Measurements from ENCODE around the gene MGA. TPM values are rescaled to one million over a fixed set of nuclear protein-coding genes. Genes with fewer than 3 reads are reported as not detected.

The MGA gene
- polyA plus RNA-seq, 1 donor (not counting 4 experiments of a cell fraction or from before 2014, with no cell fraction given): 6.3 TPM

DNA sequence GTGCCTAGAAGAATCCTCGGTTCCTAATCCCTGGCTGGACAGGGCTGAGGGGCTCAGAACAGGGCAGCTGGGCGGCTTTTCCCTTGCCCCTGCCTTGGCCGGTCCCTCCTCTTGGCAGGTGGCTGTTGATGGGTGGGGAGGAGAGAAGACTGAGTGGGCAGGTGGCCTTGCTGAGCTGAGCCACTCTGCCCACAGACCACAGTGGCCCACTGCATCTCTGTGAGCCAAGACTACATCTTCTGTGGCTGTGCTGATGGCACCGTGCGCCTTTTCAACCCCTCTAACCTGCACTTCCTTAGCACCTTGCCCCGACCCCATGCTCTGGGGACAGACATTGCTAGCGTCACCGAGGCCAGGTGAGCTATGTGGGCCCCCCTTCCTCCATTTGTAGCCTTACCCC, 153.2 kb downstream of the MGA start:
- no peak overlapping the region for H3K4me3 ChIP-seq (ENCODE audit: control insufficient read depth in 2 of 3, extremely low read depth in 1 of 3, insufficient read depth in 2 of 3, low read depth in 1 of 3, low read length in 3 of 3)
- dilution Hi-C loops (cut with MboI; ENCODE audit: extremely low pct_ligation_motif_present, low sequenced_read_pairs): no loop called here
- H3K4me1 ChIP-seq (ENCODE audit: control insufficient read depth, extremely low read depth, insufficient read depth, low read length): peaks cover 17% of the 10 kb centered on the region
- peaks cover 32% of the 10 kb centered on the region for H3K79me2 ChIP-seq (ENCODE audit: control insufficient read depth, insufficient read depth, low read length)
- H3K27me3 ChIP-seq (ENCODE audit: control insufficient read depth, extremely low read depth, insufficient read depth, low read length): no peaks in the 10 kb centered on the region
- DNase-seq (ENCODE audit: low read depth, low spot score) (no peak), FAIRE-seq (no peak)
- no peak overlapping the region for H3K4me2 ChIP-seq (ENCODE audit: control insufficient read depth, extremely low read depth, insufficient read depth, low read depth, low read length)
- TF ChIP-seq EZH2 (IDR thresholded peaks at IDR 0.05; ENCODE audit: low read length): no peak
- TF ChIP-seq, protein P1, sequence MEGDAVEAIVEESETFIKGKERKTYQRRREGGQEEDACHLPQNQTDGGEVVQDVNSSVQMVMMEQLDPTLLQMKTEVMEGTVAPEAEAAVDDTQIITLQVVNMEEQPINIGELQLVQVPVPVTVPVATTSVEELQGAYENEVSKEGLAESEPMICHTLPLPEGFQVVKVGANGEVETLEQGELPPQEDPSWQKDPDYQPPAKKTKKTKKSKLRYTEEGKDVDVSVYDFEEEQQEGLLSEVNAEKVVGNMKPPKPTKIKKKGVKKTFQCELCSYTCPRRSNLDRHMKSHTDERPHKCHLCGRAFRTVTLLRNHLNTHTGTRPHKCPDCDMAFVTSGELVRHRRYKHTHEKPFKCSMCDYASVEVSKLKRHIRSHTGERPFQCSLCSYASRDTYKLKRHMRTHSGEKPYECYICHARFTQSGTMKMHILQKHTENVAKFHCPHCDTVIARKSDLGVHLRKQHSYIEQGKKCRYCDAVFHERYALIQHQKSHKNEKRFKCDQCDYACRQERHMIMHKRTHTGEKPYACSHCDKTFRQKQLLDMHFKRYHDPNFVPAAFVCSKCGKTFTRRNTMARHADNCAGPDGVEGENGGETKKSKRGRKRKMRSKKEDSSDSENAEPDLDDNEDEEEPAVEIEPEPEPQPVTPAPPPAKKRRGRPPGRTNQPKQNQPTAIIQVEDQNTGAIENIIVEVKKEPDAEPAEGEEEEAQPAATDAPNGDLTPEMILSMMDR (optimal IDR thresholded peaks at IDR 0.05 in 1 of 3, IDR thresholded peaks at IDR 0.05 in 1 of 3, conservative IDR thresholded peaks at IDR 0.05 in 1 of 3; ENCODE audit: extremely low read depth in 1 of 3, insufficient read depth in 2 of 3, low read length in 3 of 3): no peak
- no peaks in the 10 kb centered on the region for H4K20me1 ChIP-seq (ENCODE audit: control insufficient read depth, extremely low read depth, insufficient read depth, low read length)
- no peaks in the 10 kb centered on the region for H3K9me3 ChIP-seq (ENCODE audit: control insufficient read depth, low read depth, low read length)
- no peak overlapping the region for H3K27ac ChIP-seq (ENCODE audit: control insufficient read depth, insufficient read depth, low read length)
- peaks cover 59 to 78% of the 10 kb centered on the region in 2 experiments for H3K36me3 ChIP-seq (ENCODE audit: control insufficient read depth in 2 of 2, extremely low read depth in 1 of 2, insufficient read depth in 2 of 2, low read length in 2 of 2)
- no peak overlapping the region for H2AFZ ChIP-seq (ENCODE audit: control insufficient read depth, low read length)
- no peaks in the 10 kb centered on the region for H3K9me1 ChIP-seq (ENCODE audit: control insufficient read depth, extremely low read depth, insufficient read depth, low read length)
- no peak overlapping the region for H3K9ac ChIP-seq (ENCODE audit: control insufficient read depth, extremely low read depth, insufficient read depth, low read length)

DNA sequence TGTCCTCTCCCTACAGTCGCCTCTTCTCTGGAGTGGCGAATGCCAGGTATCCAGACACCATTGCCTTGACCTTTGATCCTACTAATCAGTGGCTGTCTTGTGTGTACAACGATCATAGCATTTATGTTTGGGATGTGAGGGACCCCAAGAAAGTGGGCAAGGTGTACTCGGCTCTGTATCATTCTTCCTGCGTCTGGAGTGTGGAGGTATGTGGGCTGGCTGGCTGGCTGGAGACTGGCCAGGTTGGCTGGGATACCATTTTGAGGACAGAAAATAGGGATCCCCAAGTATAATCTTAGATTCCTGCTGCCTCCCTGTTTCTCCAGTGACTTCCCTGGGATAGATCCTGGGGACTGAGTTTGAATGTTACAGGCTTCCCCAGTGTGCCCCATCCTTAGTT, 154.3 kb downstream of the MGA start:
- TF ChIP-seq, protein P1 (optimal IDR thresholded peaks at IDR 0.05 in 1 of 3, IDR thresholded peaks at IDR 0.05 in 1 of 3, conservative IDR thresholded peaks at IDR 0.05 in 1 of 3; ENCODE audit: extremely low read depth in 1 of 3, insufficient read depth in 2 of 3, low read length in 3 of 3): no peak
- TF ChIP-seq EZH2 (IDR thresholded peaks at IDR 0.05; ENCODE audit: low read length): no peak
- H3K36me3 ChIP-seq (ENCODE audit: control insufficient read depth in 2 of 2, extremely low read depth in 1 of 2, insufficient read depth in 2 of 2, low read length in 2 of 2): peaks cover 69 to 88% of the 10 kb centered on the region in 2 experiments
- no peak overlapping the region for H3K4me2 ChIP-seq (ENCODE audit: control insufficient read depth, extremely low read depth, insufficient read depth, low read depth, low read length)
- no peaks in the 10 kb centered on the region for H4K20me1 ChIP-seq (ENCODE audit: control insufficient read depth, extremely low read depth, insufficient read depth, low read length)
- H3K27me3 ChIP-seq (ENCODE audit: control insufficient read depth, extremely low read depth, insufficient read depth, low read length): no peaks in the 10 kb centered on the region
- FAIRE-seq (no peak), DNase-seq (ENCODE audit: low read depth, low spot score) (no peak)
- no peaks in the 10 kb centered on the region for H3K9me3 ChIP-seq (ENCODE audit: control insufficient read depth, low read depth, low read length)
- H3K79me2 ChIP-seq (ENCODE audit: control insufficient read depth, insufficient read depth, low read length): peaks cover 21% of the 10 kb centered on the region
- H3K9ac ChIP-seq (ENCODE audit: control insufficient read depth, extremely low read depth, insufficient read depth, low read length): no peak overlapping the region
- dilution Hi-C loops (cut with MboI; ENCODE audit: extremely low pct_ligation_motif_present, low sequenced_read_pairs): no loop called here
- no peaks in the 10 kb centered on the region for H3K9me1 ChIP-seq (ENCODE audit: control insufficient read depth, extremely low read depth, insufficient read depth, low read length)
- no peak overlapping the region for H3K27ac ChIP-seq (ENCODE audit: control insufficient read depth, insufficient read depth, low read length)
- H2AFZ ChIP-seq (ENCODE audit: control insufficient read depth, low read length): no peak overlapping the region
- H3K4me1 ChIP-seq (ENCODE audit: control insufficient read depth, extremely low read depth, insufficient read depth, low read length): peaks cover 6% of the 10 kb centered on the region
- no peak overlapping the region for H3K4me3 ChIP-seq (ENCODE audit: control insufficient read depth in 2 of 3, extremely low read depth in 1 of 3, insufficient read depth in 2 of 3, low read depth in 1 of 3, low read length in 3 of 3)

Measured in keratinocyte (primary cell).